K562 (cell line): ENCODE results near the gene DNAL4. TPM values are rescaled to one million over a fixed set of nuclear protein-coding genes. Genes with fewer than 3 reads are reported as not detected.
A peak's percentile ranks its signal among the peaks of the same experiment; 100 is the strongest.

Source experiments
- ATAC-seq: fragments of 200-7000 bp; cut with Tn5 transposase; 3 replicates; pipeline ENCODE4 v1.9.1; 2020; ENCODE audit warnings: moderate library complexity
- BruUV-seq: library from RNA; stranded (reverse); fragments of 400-500 nt; replicated peaks from 2 replicates; lab custom pipeline; 2021; lab: Mats Ljungman, UMichigan
- CTCF ChIA-PET: fragments of 300-600 bp; formaldehyde crosslinking; extraction: SDS; loops from one replicate; lab custom pipeline; 2021; ENCODE audit warnings: low intra/inter-chr PET ratio; lab: Yijun Ruan, JAX
- POLR2A ChIA-PET: fragments of 300-600, 350-650 bp; sonication (Branson Sonifier 250); formaldehyde crosslinking; extraction: SDS; loops from one replicate; lab custom pipeline; 2021; ENCODE audit warnings: antibody characterized with exemption, inconsistent platforms; lab: Yijun Ruan, JAX
- DNase-seq, 4 experiments: peaks; one replicate each; pipeline versions ENCODE4 v3.0.0 to v3.0.0-alpha.2; 2011 to 2018; ENCODE audit warnings: low spot score in 3 of 4, mixed read lengths in 3 of 4; ENCODE audit errors: extremely low read depth in 1 of 4
- FAIRE-seq: peaks from 2 replicates; lab custom pipeline; 2011; peaks lifted over from hg19 to GRCh38; lab: Jason Lieb, UNC
- H2AFZ ChIP-seq: 2 replicates; pipeline ENCODE4 v1.6.0; 2011; ENCODE audit warnings: low read depth, low read length, control low read depth, inconsistent platforms
- H3K27ac ChIP-seq: fragments of 200-600 bp; 3 replicates; pipeline ENCODE4 v1.8.0; 2011; ENCODE audit warnings: low read depth, mild to moderate bottlenecking, control low read depth, inconsistent platforms, low read length, moderate library complexity, mixed read lengths; ENCODE audit errors: extremely low read depth
- H3K27me3 ChIP-seq, 2 experiments: fragments of 300-600 bp in 1 of 2; 2 replicates in 1 of 2; 3 replicates in 1 of 2; pipeline versions ENCODE4 v1.6.0 to v1.8.0; 2011; ENCODE audit warnings: inconsistent platforms in 2 of 2, low read length in 2 of 2, mild to moderate bottlenecking in 1 of 2, mixed read lengths in 1 of 2, moderate library complexity in 1 of 2; ENCODE audit not compliant: control insufficient read depth in 2 of 2, insufficient read depth in 2 of 2
- H3K36me3 ChIP-seq: fragments of 300-600 bp; 3 replicates; pipeline ENCODE4 v1.8.0; 2011; ENCODE audit warnings: mild to moderate bottlenecking, low read length, inconsistent platforms; ENCODE audit not compliant: control insufficient read depth, insufficient read depth
- H3K4me1 ChIP-seq, 2 experiments: fragments of 200-600 bp in 1 of 2; replicated peaks in 1 of 2; 2 replicates in 1 of 2; 3 replicates in 1 of 2; pipeline versions ENCODE4 v1.5.1 to v1.8.0; 2011; ENCODE audit warnings: inconsistent platforms in 2 of 2, low read length in 2 of 2, mild to moderate bottlenecking in 1 of 2, mixed read lengths in 1 of 2, moderate library complexity in 1 of 2; ENCODE audit not compliant: control insufficient read depth in 2 of 2, insufficient read depth in 2 of 2
- H3K4me2 ChIP-seq: 2 replicates; pipeline ENCODE4 v1.6.1; 2011; ENCODE audit warnings: low read length, control low read depth, inconsistent platforms, mixed read lengths; ENCODE audit not compliant: insufficient read depth
- H3K4me3 ChIP-seq: fragments of 200-600 bp; sonication (generic), shearing (Covaris generic); 2 replicates; pipeline ENCODE4 v1.5.1; 2016; ENCODE audit warnings: control low read depth, inconsistent platforms
- H3K79me2 ChIP-seq: fragments of 200-600 bp; 3 replicates; pipeline ENCODE4 v1.8.0; 2011; ENCODE audit warnings: low read length, inconsistent platforms; ENCODE audit not compliant: control insufficient read depth, insufficient read depth
- H3K9ac ChIP-seq, 2 experiments: 2 replicates each; pipeline versions ENCODE4 v1.6.0 to v1.6.1; 2011; ENCODE audit warnings: low read depth in 2 of 2, low read length in 2 of 2, control low read depth in 1 of 2, inconsistent platforms in 1 of 2, mild to moderate bottlenecking in 1 of 2, mixed read lengths in 1 of 2; ENCODE audit not compliant: insufficient read depth in 1 of 2
- H3K9me1 ChIP-seq: one replicate; pipeline ENCODE4 v1.6.0; 2011; ENCODE audit warnings: inconsistent platforms, mild to moderate bottlenecking, low read length, moderate library complexity; ENCODE audit not compliant: control insufficient read depth, insufficient read depth
- H3K9me3 ChIP-seq: replicated peaks from 2 replicates; pipeline ENCODE4 v1.5.1; 2011; ENCODE audit warnings: low read depth, low read length, inconsistent platforms; ENCODE audit not compliant: control insufficient read depth, insufficient read depth
- H4K20me1 ChIP-seq: replicated peaks from 2 replicates; pipeline ENCODE4 v1.6.1; 2011; ENCODE audit warnings: low read length, inconsistent platforms, mixed read lengths; ENCODE audit not compliant: control insufficient read depth, insufficient read depth
- MGA ChIP-seq: fragments of 450-650 bp; IDR thresholded peaks from 2 replicates; pipeline ENCODE4 v1.6.1; 2016; ENCODE audit warnings: mild to moderate bottlenecking, moderate library complexity
- RERE ChIP-seq: sonication (generic); formaldehyde crosslinking; IDR thresholded peaks from 2 replicates; pipeline ENCODE4 v1.8.0; 2023; ENCODE audit warnings: missing genetic modification reagents, mild to moderate bottlenecking, borderline replicate concordance
- ZNF12 ChIP-seq: sonication (generic); formaldehyde crosslinking; IDR thresholded peaks from 2 replicates; pipeline ENCODE4 v1.4.0; 2020; ENCODE audit warnings: mild to moderate bottlenecking, missing genetic modification reagents
- WGBS: fragments of 100-300 bp; shearing (Covaris generic); methylation state at CpG from one replicate; pipeline ENCODE4 v1.1.6; 2016; ENCODE audit warnings: low coverage, mixed read lengths; ENCODE audit not compliant: insufficient coverage; ENCODE audit errors: missing lambda C conversion rate; 5-methylcytosine and 5-hydroxymethylcytosine counted together
- in situ Hi-C: fragments of 300-500 bp; cut with MboI; formaldehyde crosslinking; loops from 4 replicates; pipeline ENCODE4 v1.15.0; 2018; ENCODE audit warnings: inconsistent platforms, mixed read lengths
- intact Hi-C: fragments of 100-400 bp; cut with micrococcal nuclease; formaldehyde crosslinking; loops from 2 replicates; pipeline ENCODE4 v1.14.2; 2022
- polyA plus RNA-seq, 8 experiments: library from polyadenylated mRNA; depleted of rRNA in 4 of 8; stranded (reverse) in 5 of 8; unstranded in 3 of 8; fragments of >200 nt; fragmentation: Nextera tagmentation in 2 of 8; fragmentation: Illumina TruSeq in 1 of 8; extraction: Ambion mirVana in 2 of 8; extraction: Trizol in 1 of 8; gene quantifications; 2 replicates each; pipeline versions ENCODE4 v1.2.1 to v1.2.3, GENCODE V29; 2011 to 2014; ENCODE audit warnings: inconsistent platforms in 1 of 8, missing spikeins in 1 of 8
- total RNA-seq, 7 experiments: library from RNA; depleted of rRNA in 6 of 7; stranded (reverse); fragments of >200 nt in 6 of 7; fragmentation: Illumina TruSeq in 2 of 7; extraction: Trizol in 2 of 7; gene quantifications; 2 replicates each; pipeline versions ENCODE4 v1.2.1 to v1.2.3, GENCODE V29; 2011 to 2021; ENCODE audit warnings: low replicate concordance in 1 of 7

The DNAL4 gene
- total and polyA plus RNA-seq, 9 of the 15 experiments (the other 6 are each of a cell fraction or from before 2014, with no cell fraction given), result 0.20 to 9.4 (median 5.2) TPM

GRCh38 chr22:38775656-38776055 is 18.3 kb downstream of the DNAL4 start:
- no peaks in the 10 kb centered on the region for H3K79me2 ChIP-seq
- H3K4me3 ChIP-seq, result no peak overlapping the region
- no peaks in the 10 kb centered on the region for H3K27me3 ChIP-seq
- no peak overlapping the region for H2AFZ ChIP-seq
- FAIRE-seq (no peak), ATAC-seq (peak; percentile 32; the same call in 2 of the 3 replicates), DNase-seq (no peak)
- H3K36me3 ChIP-seq, result no peaks in the 10 kb centered on the region
- peaks cover 0 to 12% of the 10 kb centered on the region in 2 experiments; a peak in 4 of 5 replicates for H3K4me1 ChIP-seq
- WGBS, result 84% methylated on average over 13 of the region's 13 CpGs
- H3K9ac ChIP-seq, result peak overlapping the region in 1 of 2 experiments; percentile 76; a peak in 2 of 4 replicates
- in situ Hi-C loops (no loop called here), intact Hi-C loops (no loop called here)
- no peaks in the 10 kb centered on the region for H3K9me3 ChIP-seq
- POLR2A ChIA-PET, result interaction anchor here (1.2 kb wide), 1 partner anchor 10 kb away, joined by 3 read pairs; no protein-coding TSS in a partner anchor
- no peak overlapping the region for H3K4me2 ChIP-seq
- H3K27ac ChIP-seq, result no peak overlapping the region
- CTCF ChIA-PET, result no interaction called here
- BruUV-seq, result no TSS peak
- H4K20me1 ChIP-seq, result no peaks in the 10 kb centered on the region
- no peaks in the 10 kb centered on the region for H3K9me1 ChIP-seq
- no peak for TF ChIP-seq RERE (CRISPR knock-in tag)
- no peak for TF ChIP-seq ZNF12 (CRISPR knock-in tag)
- no peak for TF ChIP-seq MGA
